Measurements from ENCODE around the gene ITIH3.

Gene ITIH3

GRCh38 chr3:52793702-52794611 lies 639 bp upstream of the ITIH3 start:
- no peak for ATAC-seq
- TF ChIP-seq ARNTL (CRISPR knock-in tag; IDR thresholded peaks at IDR 0.05; ENCODE audit: borderline replicate concordance, low read depth) (no peak), OSR1 (CRISPR knock-in tag; IDR thresholded peaks at IDR 0.05) (no peak), CSDC2 (CRISPR knock-in tag; IDR thresholded peaks at IDR 0.05) (no peak), ZFP30 (CRISPR knock-in tag; IDR thresholded peaks at IDR 0.05) (no peak), CREB5 (CRISPR knock-in tag; IDR thresholded peaks at IDR 0.05; ENCODE audit: low read depth) (no peak), ZNF565 (CRISPR knock-in tag; conservative IDR thresholded peaks at IDR 0.05; ENCODE audit: low read depth) (no peak), TOX (CRISPR knock-in tag; IDR thresholded peaks at IDR 0.05; ENCODE audit: borderline replicate concordance) (no peak), ZFP3 (CRISPR knock-in tag; IDR thresholded peaks at IDR 0.05) (no peak), ISL1 (CRISPR knock-in tag; IDR thresholded peaks at IDR 0.05) (no peak), GLIS3 (CRISPR knock-in tag; IDR thresholded peaks at IDR 0.05) (no peak), ZC3H10 (CRISPR knock-in tag; IDR thresholded peaks at IDR 0.05) (no peak), PATZ1 (CRISPR knock-in tag; IDR thresholded peaks at IDR 0.05; ENCODE audit: borderline replicate concordance) (no peak), ESRRG (CRISPR knock-in tag; IDR thresholded peaks at IDR 0.05) (no peak), CSRNP3 (CRISPR knock-in tag; IDR thresholded peaks at IDR 0.05) (no peak), BACH2 (CRISPR knock-in tag; IDR thresholded peaks at IDR 0.05; ENCODE audit: borderline replicate concordance) (no peak), TSHZ2 (CRISPR knock-in tag; IDR thresholded peaks at IDR 0.05) (no peak)

- ATAC-seq = no peak
- no peak for TF ChIP-seq ISL1 (CRISPR knock-in tag; IDR thresholded peaks at IDR 0.05)
- no peak for TF ChIP-seq GLIS3 (CRISPR knock-in tag; IDR thresholded peaks at IDR 0.05)
- TF ChIP-seq ZFP3 (CRISPR knock-in tag; IDR thresholded peaks at IDR 0.05) = no peak
- no peak for TF ChIP-seq CREB5 (CRISPR knock-in tag; IDR thresholded peaks at IDR 0.05; ENCODE audit: low read depth)
These were observed 803 bp downstream of the ITIH3 start for GRCh38 chr3:52795298-52795900.

- no peak for ATAC-seq
- TF ChIP-seq TCF4 (CRISPR knock-in tag; IDR thresholded peaks at IDR 0.05; ENCODE audit: borderline replicate concordance) (no peak), RARB (CRISPR knock-in tag; IDR thresholded peaks at IDR 0.05) (no peak), ESRRG (CRISPR knock-in tag; IDR thresholded peaks at IDR 0.05) (no peak), ZNF565 (CRISPR knock-in tag; conservative IDR thresholded peaks at IDR 0.05; ENCODE audit: low read depth) (no peak), ZC3H10 (CRISPR knock-in tag; IDR thresholded peaks at IDR 0.05) (no peak), CSRNP3 (CRISPR knock-in tag; IDR thresholded peaks at IDR 0.05) (no peak), OSR1 (CRISPR knock-in tag; IDR thresholded peaks at IDR 0.05) (no peak), TSHZ2 (CRISPR knock-in tag; IDR thresholded peaks at IDR 0.05) (no peak), ISL1 (CRISPR knock-in tag; IDR thresholded peaks at IDR 0.05) (no peak), SNAI2 (CRISPR knock-in tag; IDR thresholded peaks at IDR 0.05) (no peak), CSDC2 (CRISPR knock-in tag; IDR thresholded peaks at IDR 0.05) (no peak), ZFP30 (CRISPR knock-in tag; IDR thresholded peaks at IDR 0.05) (no peak), ZNF8 (CRISPR knock-in tag; IDR thresholded peaks at IDR 0.05) (no peak), BACH2 (CRISPR knock-in tag; IDR thresholded peaks at IDR 0.05; ENCODE audit: borderline replicate concordance) (no peak)
These were observed 1.8 kb downstream of the ITIH3 start for GRCh38 chr3:52796411-52796810.

Measured in SK-N-SH treated with all-trans-retinoic acid at 6 μM for 48 hours (cell line).